Measurements from ENCODE around the gene LRIG3. TPM values are rescaled to one million over a fixed set of nuclear protein-coding genes. Genes with fewer than 3 reads are reported as not detected.

LRIG3 gene
- total and polyA plus RNA-seq, 9 of the 15 experiments (the other 6 are each of a cell fraction or from before 2014, with no cell fraction given) = 0.18 TPM; not detected in 8

- H3K9me1 ChIP-seq (ENCODE audit: control insufficient read depth, insufficient read depth, low read length) = no peaks in the 10 kb centered on the region
- no peaks in the 10 kb centered on the region for H3K79me2 ChIP-seq (ENCODE audit: control insufficient read depth, insufficient read depth, low read length)
- no peaks in the 10 kb centered on the region for H3K9me3 ChIP-seq (replicated peaks; ENCODE audit: control insufficient read depth, insufficient read depth, low read depth, low read length)
- TF ChIP-seq ZNF445 (CRISPR knock-in tag; IDR thresholded peaks at IDR 0.05; ENCODE audit: low read depth) (no peak), SRF (CRISPR knock-in tag; IDR thresholded peaks at IDR 0.05) (no peak), ZNF133 (CRISPR knock-in tag; IDR thresholded peaks at IDR 0.05) (no peak), TEAD2 (tag; IDR thresholded peaks at IDR 0.05) (no peak)
- no peaks in the 10 kb centered on the region for H3K4me1 ChIP-seq (replicated peaks in 1 of 2; ENCODE audit: control insufficient read depth in 2 of 2, insufficient read depth in 2 of 2, low read length in 2 of 2)
- FAIRE-seq = no peak
- BruUV-seq (replicated peaks) = no TSS peak
- H2AFZ ChIP-seq (ENCODE audit: low read depth, low read length) = no peak overlapping the region
- intact Hi-C loops (cut with micrococcal nuclease) (no loop called here), in situ Hi-C loops (cut with MboI) (no loop called here)
- DNase-seq (ENCODE audit: extremely low read depth in 1 of 4, low spot score in 3 of 4) = no peak
- no peak overlapping the region for H3K4me3 ChIP-seq
- H3K27me3 ChIP-seq (ENCODE audit: control insufficient read depth in 2 of 2, insufficient read depth in 2 of 2, low read length in 2 of 2) = no peaks in the 10 kb centered on the region
- CTCF ChIA-PET (ENCODE audit: low intra/inter-chr PET ratio) = no interaction called here
- ATAC-seq = no peak
- WGBS (ENCODE audit: insufficient coverage, low coverage, missing lambda C conversion rate) = 2% methylated on average over 4 of the region's 4 CpGs
- POLR2A ChIA-PET = no interaction called here
- H3K27ac ChIP-seq (ENCODE audit: extremely low read depth, low read depth, low read length) = no peak overlapping the region
- H3K9ac ChIP-seq (ENCODE audit: insufficient read depth in 1 of 2, low read depth in 2 of 2, low read length in 2 of 2) = no peak overlapping the region
- H3K36me3 ChIP-seq (ENCODE audit: control insufficient read depth, insufficient read depth, low read length) = no peaks in the 10 kb centered on the region
- no peak overlapping the region for H3K4me2 ChIP-seq (ENCODE audit: insufficient read depth, low read length)
- no peaks in the 10 kb centered on the region for H4K20me1 ChIP-seq (replicated peaks; ENCODE audit: control insufficient read depth, insufficient read depth, low read length)
These were observed 49.7 kb downstream of the LRIG3 start for GRCh38 chr12:58870595-58870994.

- in situ Hi-C loops (cut with MboI) = no loop called here
- Histone ChIP-seq H3K4me1 (replicated peaks in 1 of 2; ENCODE audit: control insufficient read depth in 2 of 2, insufficient read depth in 2 of 2, low read length in 2 of 2) (no peaks in the 10 kb centered on the region), H3K9me3 (replicated peaks; ENCODE audit: control insufficient read depth, insufficient read depth, low read depth, low read length) (no peaks in the 10 kb centered on the region; the same call in 1 of the 2 replicates), H3K4me2 (ENCODE audit: insufficient read depth, low read length) (no peak overlapping the region), H3K36me3 (ENCODE audit: control insufficient read depth, insufficient read depth, low read length) (no peaks in the 10 kb centered on the region), H4K20me1 (replicated peaks; ENCODE audit: control insufficient read depth, insufficient read depth, low read length) (no peaks in the 10 kb centered on the region), H3K27me3 (ENCODE audit: control insufficient read depth in 2 of 2, insufficient read depth in 2 of 2, low read length in 2 of 2) (no peaks in the 10 kb centered on the region), H2AFZ (ENCODE audit: low read depth, low read length) (no peak overlapping the region), H3K4me3 (no peak overlapping the region), H3K9ac (ENCODE audit: insufficient read depth in 1 of 2, low read depth in 2 of 2, low read length in 2 of 2) (no peak overlapping the region), H3K9me1 (ENCODE audit: control insufficient read depth, insufficient read depth, low read length) (no peaks in the 10 kb centered on the region), H3K79me2 (ENCODE audit: control insufficient read depth, insufficient read depth, low read length) (no peaks in the 10 kb centered on the region), H3K27ac (ENCODE audit: extremely low read depth, low read depth, low read length) (no peak overlapping the region)
- intact Hi-C loops (cut with micrococcal nuclease) = no loop called here
- ATAC-seq (no peak), FAIRE-seq (no peak), DNase-seq (ENCODE audit: extremely low read depth in 1 of 4, low spot score in 3 of 4) (no peak)
- no TSS peak for BruUV-seq (replicated peaks)
- no peak for TF ChIP-seq TBL1XR1 (IDR thresholded peaks at IDR 0.05; ENCODE audit: low read length in 2 of 2)
- no peak for TF ChIP-seq ZNF395 (CRISPR knock-in tag; IDR thresholded peaks at IDR 0.05)
- no peak for TF ChIP-seq MAFK (IDR thresholded peaks at IDR 0.05; ENCODE audit: low read length)
- TF ChIP-seq IFI16 (CRISPR knock-in tag; IDR thresholded peaks at IDR 0.05) = no peak
- no peak for TF ChIP-seq ZNF449 (CRISPR knock-in tag; IDR thresholded peaks at IDR 0.05)
- no peak for TF ChIP-seq ZNF408 (CRISPR knock-in tag; IDR thresholded peaks at IDR 0.05; ENCODE audit: low read depth)
- TF ChIP-seq CAMTA2 (CRISPR knock-in tag; conservative IDR thresholded peaks at IDR 0.05) = no peak
- CTCF ChIA-PET (ENCODE audit: low intra/inter-chr PET ratio) = no interaction called here
- POLR2A ChIA-PET = no interaction called here
- 0% methylated on average over 4 of the region's 4 CpGs for WGBS (ENCODE audit: insufficient coverage, low coverage, missing lambda C conversion rate)
These were observed 59.5 kb downstream of the LRIG3 start for GRCh38 chr12:58860788-58861240.

Measured in K562 (cell line).